ENCODE data around the gene NUS1. TPM values are rescaled to one million over a fixed set of nuclear protein-coding genes. Genes with fewer than 3 reads are reported as not detected.

NUS1 gene
- total and polyA plus RNA-seq, 10 of the 15 experiments (the other 5 are each of a cell fraction or from before 2014, with no cell fraction given), result 16.7 to 46.5 (median 22.1) TPM

GRCh38 chr6:117733341-117733740 lies 58.1 kb downstream of the NUS1 start:
- ATAC-seq, result no peak
- ChIA-PET SMC1A (ENCODE audit: uncharacterized antibody, unreplicated experiment) (interaction anchor here (0.8 kb wide), 1 partner anchor 104 kb away, joined by 3 read pairs; no protein-coding TSS in a partner anchor), RAD21 (ENCODE audit: unreplicated experiment) (no interaction called here), POLR2A (interaction anchor here (0.6 kb wide), 1 partner anchor 34 kb away, joined by 3 read pairs; no protein-coding TSS in a partner anchor), CTCF (interaction anchor here (1.2 kb wide), 1 partner anchor 11 kb away, joined by 3 read pairs; no protein-coding TSS in a partner anchor)
- H3K4me1 ChIP-seq (ENCODE audit: control insufficient read depth, insufficient read depth, low read length), result no peaks in the 10 kb centered on the region
- H3K36me3 ChIP-seq (ENCODE audit: control insufficient read depth in 2 of 2, insufficient read depth in 2 of 2, low read length in 1 of 2), result no peaks in the 10 kb centered on the region
- no peak overlapping the region for H3K9ac ChIP-seq (ENCODE audit: control insufficient read depth, insufficient read depth, low read length)
- no peak overlapping the region for H2AFZ ChIP-seq (ENCODE audit: control insufficient read depth, low read depth, low read length)
- intact Hi-C loops (cut with micrococcal nuclease; ENCODE audit: unreplicated experiment), result no loop called here
- H4K20me1 ChIP-seq (ENCODE audit: control insufficient read depth, insufficient read depth), result no peaks in the 10 kb centered on the region
- H3K27me3 ChIP-seq (replicated peaks in 1 of 2; ENCODE audit: control insufficient read depth in 2 of 2, insufficient read depth in 2 of 2, low read length in 1 of 2), result no peaks in the 10 kb centered on the region
- no peak overlapping the region for H3K27ac ChIP-seq (ENCODE audit: control insufficient read depth, insufficient read depth)
- H3K4me3 ChIP-seq, result no peak overlapping the region
- no peak for DNase-seq (ENCODE audit: low read depth, low spot score)
- TF ChIP-seq MEF2A (IDR thresholded peaks at IDR 0.05; ENCODE audit: insufficient read depth, low read depth, low read length) (no peak), ZNF687 (IDR thresholded peaks at IDR 0.05) (no peak), SUZ12 (IDR thresholded peaks at IDR 0.05; ENCODE audit: unreplicated experiment) (no peak), MTA3 (IDR thresholded peaks at IDR 0.05; ENCODE audit: borderline replicate concordance, low read length) (no peak)
- BruUV-seq (replicated peaks), result no TSS peak
- WGBS (ENCODE audit: insufficient coverage, insufficient replicate concordance, low lambda C conversion rate, missing lambda C conversion rate), result 47% methylated on average over 1 of the region's 1 CpG
- H3K79me2 ChIP-seq (ENCODE audit: control insufficient read depth, insufficient read depth, low read length), result no peaks in the 10 kb centered on the region
- no peak for FAIRE-seq
- in situ Hi-C loops (cut with MboI), result no loop called here
- H3K9me3 ChIP-seq (replicated peaks; ENCODE audit: control insufficient read depth, insufficient read depth, low read length), result no peaks in the 10 kb centered on the region
- no peak overlapping the region for H3K4me2 ChIP-seq (ENCODE audit: control insufficient read depth, insufficient read depth)
